Left lung (tissue), 10 donors: Measurements from ENCODE around the gene PFN4. TPM values are rescaled to one million over a fixed set of nuclear protein-coding genes. Genes with fewer than 3 reads are reported as not detected.
"Not testable (repeated sequence)": the region's sequence is repeated elsewhere in the genome, so short reads cannot be mapped to it uniquely, and the experiment has no call there.

ENCODE experiments used
- ATAC-seq: fragments of 200-7000 bp; cut with Tn5 transposase; one replicate; pipeline ENCODE4 v1.9.1; 2020; ENCODE audit warnings: moderate library complexity
- DNase-seq, 4 donors: peaks; one replicate each; pipeline ENCODE4 v3.0.0-alpha.2; 2013 to 2020
- H3K27ac ChIP-seq, 2 donors: fragments of 200-600 bp; sonication (generic) in 1 of 2; one replicate each; pipeline versions ENCODE4 v1.5.0 to v1.8.0; 2020 to 2021
- H3K27me3 ChIP-seq, 2 donors: fragments of 200-600 bp; sonication (generic) in 1 of 2; one replicate each; pipeline versions ENCODE4 v1.5.0 to v1.8.0; 2020 to 2021
- H3K36me3 ChIP-seq, 2 donors: fragments of 200-600 bp; sonication (generic) in 1 of 2; one replicate each; pipeline versions ENCODE4 v1.5.0 to v1.8.0; 2020 to 2021
- H3K4me1 ChIP-seq, 2 donors: fragments of 200-600 bp; one replicate each; pipeline ENCODE4 v1.8.0; 2021
- H3K4me3 ChIP-seq, 2 donors: fragments of 200-600 bp; sonication (generic) in 1 of 2; one replicate each; pipeline versions ENCODE4 v1.5.0 to v1.8.0; 2020 to 2021; ENCODE audit warnings: mild to moderate bottlenecking in 1 of 2
- H3K9me3 ChIP-seq, 2 donors: fragments of 200-600 bp; sonication (generic) in 1 of 2; one replicate each; pipeline versions ENCODE4 v1.5.0 to v1.8.0; 2020 to 2021
- CTCF ChIP-seq, 2 donors: fragments of 200-600 bp; sonication (generic) in 1 of 2; IDR thresholded peaks; one replicate each; pipeline versions ENCODE4 v1.5.0 to v1.8.0; 2021; ENCODE audit warnings: antibody characterized with exemption in 2 of 2
- intact Hi-C, 2 donors: fragments of 100-400 bp; cut with DNase I; formaldehyde crosslinking; loops; one replicate each; pipeline versions ENCODE4 v1.11.2 to v1.14.2; 2022
- polyA plus RNA-seq, 6 donors: library from polyadenylated mRNA; unstranded; fragments of 120-200 nt; gene quantifications; one replicate each; pipeline ENCODE4 v1.2.1, GENCODE V29; 2013; ENCODE audit not compliant: insufficient read length in 6 of 6
- total RNA-seq, 2 donors: library from RNA; stranded (reverse); fragmentation: NEBNext Ultra II Directional; extraction: Animal tissue kit (Norgen Biotek cat#: 25700); gene quantifications; one replicate each; pipeline ENCODE4 v1.2.1, GENCODE V29; 2021
- donor health status: DM: no; HTN: yes; CAD: no.
- donor health status: DM: no; HTN: no; CAD: no.

The PFN4 gene
- total and polyA plus RNA-seq, 8 donors = 0.29 to 3.9 (median 2.4) TPM

GRCh38 chr2:24153478-24153877 is 30.3 kb upstream of the PFN4 start:
- intact Hi-C loops = no loop called here
- Histone ChIP-seq H3K27ac (no peak overlapping the region), H3K9me3 (no peaks in the 10 kb centered on the region), H3K36me3 (peaks cover 0 to 23% of the 10 kb centered on the region in 2 donors), H3K4me3 (no peak overlapping the region), H3K27me3 (no peaks in the 10 kb centered on the region), H3K4me1 (no peaks in the 10 kb centered on the region)
- DNase-seq = no peak
- ATAC-seq = no peak
- no peak for TF ChIP-seq CTCF (IDR thresholded peaks at IDR 0.05)

DNA sequence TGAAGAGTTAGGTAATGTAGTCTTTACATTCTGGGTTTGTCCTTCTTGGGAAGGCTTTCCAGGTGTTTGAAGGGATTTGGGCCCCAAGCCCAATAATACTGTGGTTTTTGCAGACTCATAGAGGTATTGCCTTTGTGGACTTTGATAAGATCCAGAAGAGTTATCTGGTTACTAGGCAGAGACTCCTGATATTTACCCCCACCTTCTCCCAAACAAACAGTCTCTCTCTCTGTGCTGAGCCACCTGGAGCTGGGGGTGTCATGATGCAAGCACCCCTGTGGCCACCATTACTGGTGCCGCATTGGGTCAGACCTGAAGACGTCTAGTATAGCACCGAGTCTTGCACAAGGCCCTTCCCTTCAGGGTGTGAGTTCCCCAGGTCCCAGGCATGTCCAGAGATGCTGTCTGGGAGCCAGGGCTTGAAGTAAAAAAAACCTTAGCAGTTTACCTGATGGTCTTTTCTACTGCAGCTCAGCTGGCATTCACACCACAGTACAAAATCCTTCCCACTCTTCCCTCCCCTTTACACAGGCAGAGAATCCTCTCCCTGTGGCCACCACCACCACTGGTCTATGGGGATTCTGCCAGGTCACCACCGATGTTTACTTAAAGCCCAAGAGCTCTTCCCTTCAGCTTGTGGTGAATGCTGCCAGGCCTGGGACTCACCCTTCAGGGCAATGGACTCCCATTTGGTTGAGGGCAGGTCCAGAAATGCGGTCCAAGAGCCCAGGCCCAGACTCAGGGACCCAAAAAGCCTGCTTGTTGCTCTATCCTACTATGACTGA is 29.5 kb upstream of the PFN4 start:
- Histone ChIP-seq H3K4me1 (no peaks in the 10 kb centered on the region), H3K4me3 (no peak overlapping the region), H3K9me3 (peaks cover 0 to 8% of the 10 kb centered on the region in 2 donors), H3K36me3 (peaks cover 0 to 31% of the 10 kb centered on the region in 2 donors), H3K27me3 (no peaks in the 10 kb centered on the region), H3K27ac (no peak overlapping the region)
- intact Hi-C loops = no loop called here
- no peak for TF ChIP-seq CTCF (IDR thresholded peaks at IDR 0.05)
- DNase-seq = no peak
- ATAC-seq = no peak

GRCh38 chr2:24147364-24147763 is 24.2 kb upstream of the PFN4 start:
- Histone ChIP-seq H3K27me3 (no peaks in the 10 kb centered on the region), H3K36me3 (peaks cover 0 to 29% of the 10 kb centered on the region in 2 donors), H3K27ac (no peak overlapping the region), H3K4me1 (no peaks in the 10 kb centered on the region), H3K4me3 (no peak overlapping the region), H3K9me3 (peaks cover 0 to 17% of the 10 kb centered on the region in 2 donors)
- intact Hi-C loops = no loop called here
- no peak for TF ChIP-seq CTCF (IDR thresholded peaks at IDR 0.05)
- DNase-seq = no peak
- ATAC-seq = no peak

- H3K4me1 ChIP-seq, H3K27ac ChIP-seq, intact Hi-C loops, H3K27me3 ChIP-seq, DNase-seq, H3K9me3 ChIP-seq, ATAC-seq, H3K36me3 ChIP-seq, H3K4me3 ChIP-seq: not testable (repeated sequence)
Observed at GRCh38 chr2:24140305-24140704, 17.2 kb upstream of the PFN4 start.

GRCh38 chr2:24132543-24132942 is 9.4 kb upstream of the PFN4 start:
- intact Hi-C loops = no loop called here
- DNase-seq = no peak
- Histone ChIP-seq H3K27me3 (no peaks in the 10 kb centered on the region), H3K27ac (no peak overlapping the region), H3K4me3 (no peak overlapping the region), H3K9me3 (peaks cover 0 to 5% of the 10 kb centered on the region in 2 donors), H3K4me1 (no peaks in the 10 kb centered on the region), H3K36me3 (no peaks in the 10 kb centered on the region)
- TF ChIP-seq CTCF (IDR thresholded peaks at IDR 0.05) = no peak
- no peak for ATAC-seq

DNA sequence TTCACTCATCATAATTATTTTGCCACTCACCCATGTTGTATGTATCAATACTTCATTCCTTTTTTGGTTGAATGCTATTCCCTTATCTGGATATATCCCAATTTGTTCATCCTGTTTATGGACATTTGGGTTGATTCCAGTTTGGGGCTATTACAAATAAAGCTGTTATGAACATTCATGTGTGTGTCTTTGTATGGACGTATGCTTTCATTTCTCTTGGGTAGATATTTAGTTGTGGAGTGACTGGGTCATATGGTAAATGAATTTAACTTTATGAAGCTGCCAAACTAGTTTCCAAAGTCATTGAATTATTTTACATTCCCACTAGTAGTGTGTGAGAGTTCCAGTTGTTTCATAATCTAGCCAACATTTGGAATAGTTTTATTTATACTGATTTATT is 2.8 kb upstream of the PFN4 start:
- ATAC-seq (no peak), DNase-seq (peak in 2 of 4 donors; percentile 84 to 88)
- peaks cover 4 to 19% of the 10 kb centered on the region in 2 donors for H3K4me1 ChIP-seq
- TF ChIP-seq CTCF (IDR thresholded peaks at IDR 0.05) = no peak
- intact Hi-C loops = no loop called here
- H3K4me3 ChIP-seq = no peak overlapping the region
- H3K36me3 ChIP-seq = no peaks in the 10 kb centered on the region
- H3K9me3 ChIP-seq = no peaks in the 10 kb centered on the region
- no peaks in the 10 kb centered on the region for H3K27me3 ChIP-seq
- H3K27ac ChIP-seq = no peak overlapping the region
